Measurements from ENCODE around the gene PRKAG2. TPM values are rescaled to one million over a fixed set of nuclear protein-coding genes. Genes with fewer than 3 reads are reported as not detected.
"Not testable (repeated sequence)": the region's sequence is repeated elsewhere in the genome, so short reads cannot be mapped to it uniquely, and the experiment has no call there.

The PRKAG2 gene
- total RNA-seq, 1 experiment from 2014 or later = 73.9 TPM

DNA sequence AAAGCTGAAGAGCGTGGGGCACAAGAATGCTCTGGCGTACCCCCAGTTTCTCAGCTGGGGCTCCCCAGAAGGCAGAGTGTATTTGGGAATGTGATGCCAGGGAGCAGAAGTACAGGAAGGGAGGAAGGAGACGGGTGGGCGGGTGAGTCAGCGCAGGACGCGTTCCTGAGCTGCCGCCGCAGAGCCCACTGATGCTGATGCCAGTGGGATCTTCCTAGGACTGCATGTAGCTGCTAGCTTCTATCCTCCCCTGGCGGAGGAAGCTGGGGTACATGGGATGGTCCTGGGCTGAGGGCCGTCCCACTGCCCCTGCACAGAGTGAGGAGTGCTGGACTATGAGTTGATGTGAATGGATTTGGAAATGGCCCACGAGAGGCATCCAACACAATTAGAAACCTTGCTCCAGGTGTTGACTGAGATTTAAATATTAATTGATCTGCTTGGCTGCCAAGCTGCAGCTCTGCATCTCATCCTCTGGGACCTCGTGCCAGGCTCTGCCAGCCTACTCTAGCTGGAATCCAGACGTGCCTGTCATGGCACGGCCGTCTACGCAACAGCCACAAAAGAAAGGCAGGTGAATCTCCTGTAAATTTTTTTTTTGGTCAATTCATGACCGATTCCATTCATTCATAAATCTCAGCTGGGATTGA is 291.0 kb downstream of the PRKAG2 start:
- ChIA-PET POLR2A (interaction anchor here (1.2 kb wide), 1 partner anchor 30 kb away, joined by 3 read pairs; no protein-coding TSS in a partner anchor), CTCF (interaction anchor here (0.5 to 1.8 kb wide), 5 partner anchors 12 to 174 kb away, joined by 3 to 11 read pairs (median 3); no protein-coding TSS in a partner anchor)
- TF ChIP-seq CTCF (IDR thresholded peaks at IDR 0.05; ENCODE audit: unreplicated experiment) = no peak
- Mint-ChIP-seq H3K4me1 (ENCODE audit: insufficient read depth, unreplicated experiment) (peaks cover 9% of the 10 kb centered on the region), H3K27ac (ENCODE audit: low read depth, unreplicated experiment) (peak overlapping the region; percentile 28), H3K27me3 (ENCODE audit: insufficient read depth, unreplicated experiment) (no peaks in the 10 kb centered on the region), H3K9me3 (ENCODE audit: unreplicated experiment) (no peaks in the 10 kb centered on the region), H3K4me3 (ENCODE audit: unreplicated experiment) (no peak overlapping the region), H3K36me3 (ENCODE audit: insufficient read depth, unreplicated experiment) (peaks cover 67% of the 10 kb centered on the region)
- intact Hi-C loops (cut with micrococcal nuclease) = no loop called here
- BruUV-seq (replicated peaks) = no TSS peak
- peak; percentile 19 for DNase-seq (ENCODE audit: unreplicated experiment)

DNA sequence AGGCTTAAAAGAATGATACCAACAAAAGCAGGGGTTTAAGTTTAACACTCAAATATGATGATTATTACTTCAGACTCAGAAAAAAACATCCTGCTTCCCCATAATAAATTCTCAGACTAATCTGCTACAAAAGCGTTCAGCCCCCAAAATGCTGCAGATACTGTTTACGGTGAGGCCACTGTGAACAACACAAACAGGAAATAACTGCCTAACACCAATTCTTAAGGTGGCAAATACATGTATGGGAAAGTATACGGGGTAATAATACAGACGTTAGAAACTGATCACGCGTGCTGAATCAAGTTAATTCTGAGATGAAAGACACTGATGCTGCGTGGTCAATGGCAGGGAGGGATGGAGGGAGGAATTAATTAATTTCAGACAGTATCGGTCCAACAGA is 295.2 kb downstream of the PRKAG2 start:
- ChIA-PET POLR2A (interaction anchor here (1.2 to 1.4 kb wide), 2 partner anchors 11 to 19 kb away, joined by 3 read pairs; no protein-coding TSS in a partner anchor), CTCF (interaction anchor here (0.8 kb wide), 1 partner anchor 81 kb away, joined by 3 read pairs; no protein-coding TSS in a partner anchor)
- H3K4me3 Mint-ChIP-seq (ENCODE audit: unreplicated experiment) = no peak overlapping the region
- no peak overlapping the region for H3K27ac Mint-ChIP-seq (ENCODE audit: low read depth, unreplicated experiment)
- no peak for DNase-seq (ENCODE audit: unreplicated experiment)
- intact Hi-C loops (cut with micrococcal nuclease) = no loop called here
- no TSS peak for BruUV-seq (replicated peaks)
- peaks cover 6% of the 10 kb centered on the region for H3K4me1 Mint-ChIP-seq (ENCODE audit: insufficient read depth, unreplicated experiment)
- no peaks in the 10 kb centered on the region for H3K9me3 Mint-ChIP-seq (ENCODE audit: unreplicated experiment)
- no peak for TF ChIP-seq CTCF (IDR thresholded peaks at IDR 0.05; ENCODE audit: unreplicated experiment)
- H3K27me3 Mint-ChIP-seq (ENCODE audit: insufficient read depth, unreplicated experiment) = no peaks in the 10 kb centered on the region
- peaks cover 62% of the 10 kb centered on the region for H3K36me3 Mint-ChIP-seq (ENCODE audit: insufficient read depth, unreplicated experiment)

DNA sequence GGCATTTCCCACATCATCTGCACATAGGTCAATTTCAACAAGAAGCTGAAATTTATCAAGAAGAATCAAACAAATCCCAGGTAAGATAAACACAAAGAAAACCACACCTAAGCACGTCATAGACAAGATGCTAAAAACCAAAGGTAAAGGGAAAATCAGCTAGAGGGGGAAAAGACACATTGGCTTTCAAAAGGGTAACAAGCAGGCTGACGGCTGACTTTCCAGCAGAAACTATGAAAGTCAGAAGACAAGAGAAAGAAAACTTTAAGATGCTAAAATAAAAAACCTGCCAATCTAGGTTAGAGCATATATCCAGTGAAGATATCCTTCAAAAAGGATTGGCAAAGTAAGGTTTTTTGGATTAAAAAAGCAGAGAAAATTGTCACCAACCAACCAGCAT is 297.3 kb downstream of the PRKAG2 start:
- Mint-ChIP-seq H3K4me3 (ENCODE audit: unreplicated experiment) (no peak overlapping the region), H3K9me3 (ENCODE audit: unreplicated experiment) (no peaks in the 10 kb centered on the region), H3K27ac (ENCODE audit: low read depth, unreplicated experiment) (no peak overlapping the region), H3K4me1 (ENCODE audit: insufficient read depth, unreplicated experiment) (no peaks in the 10 kb centered on the region), H3K27me3 (ENCODE audit: insufficient read depth, unreplicated experiment) (no peaks in the 10 kb centered on the region), H3K36me3 (ENCODE audit: insufficient read depth, unreplicated experiment) (peaks cover 68% of the 10 kb centered on the region)
- intact Hi-C loops (cut with micrococcal nuclease) = no loop called here
- POLR2A ChIA-PET = no interaction called here
- no TSS peak for BruUV-seq (replicated peaks)
- TF ChIP-seq CTCF (IDR thresholded peaks at IDR 0.05; ENCODE audit: unreplicated experiment) = no peak
- CTCF ChIA-PET = interaction anchor here (0.6 to 2.2 kb wide), 5 partner anchors 15 to 1892 kb away, joined by 3 to 8 read pairs (median 3); no protein-coding TSS in a partner anchor
- peak; percentile 10 for DNase-seq (ENCODE audit: unreplicated experiment)

DNA sequence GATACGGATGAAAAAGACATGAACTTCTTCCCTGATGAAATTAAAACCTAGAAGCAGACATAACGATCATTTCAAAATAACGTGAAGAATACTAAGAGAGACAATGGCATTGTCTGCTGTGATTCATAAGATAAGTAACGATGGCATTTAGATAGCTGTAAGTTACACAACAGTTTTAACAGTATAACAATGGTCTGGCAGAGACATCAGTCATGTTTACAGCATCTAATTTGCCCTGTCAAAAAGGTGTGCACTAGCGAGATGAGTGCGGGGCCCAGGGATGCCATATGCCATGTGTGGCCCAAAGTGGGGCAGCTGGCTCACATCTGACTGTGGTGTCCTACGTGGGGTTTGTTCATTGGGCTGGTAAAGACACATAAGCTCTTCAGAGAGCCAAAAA is 301.5 kb downstream of the PRKAG2 start:
- H3K4me3 Mint-ChIP-seq (ENCODE audit: unreplicated experiment) = no peak overlapping the region
- BruUV-seq (replicated peaks) = no TSS peak
- intact Hi-C loops (cut with micrococcal nuclease) = no loop called here
- H3K9me3 Mint-ChIP-seq (ENCODE audit: unreplicated experiment) = no peaks in the 10 kb centered on the region
- H3K4me1 Mint-ChIP-seq (ENCODE audit: insufficient read depth, unreplicated experiment) = no peaks in the 10 kb centered on the region
- peaks cover 81% of the 10 kb centered on the region for H3K36me3 Mint-ChIP-seq (ENCODE audit: insufficient read depth, unreplicated experiment)
- no peak overlapping the region for H3K27ac Mint-ChIP-seq (ENCODE audit: low read depth, unreplicated experiment)
- no peak for DNase-seq (ENCODE audit: unreplicated experiment)
- ChIA-PET CTCF (interaction anchor here (0.6 to 2.0 kb wide), 4 partner anchors 184 to 357 kb away, joined by 3 to 10 read pairs (median 4); no protein-coding TSS in a partner anchor), POLR2A (interaction anchor here (1.1 to 1.3 kb wide), 2 partner anchors 57 to 131 kb away, joined by 3 read pairs; no protein-coding TSS in a partner anchor)
- no peaks in the 10 kb centered on the region for H3K27me3 Mint-ChIP-seq (ENCODE audit: insufficient read depth, unreplicated experiment)
- TF ChIP-seq CTCF (IDR thresholded peaks at IDR 0.05; ENCODE audit: unreplicated experiment) = no peak

- H3K9me3 Mint-ChIP-seq (ENCODE audit: unreplicated experiment); H3K27ac Mint-ChIP-seq (ENCODE audit: low read depth, unreplicated experiment); H3K27me3 Mint-ChIP-seq (ENCODE audit: insufficient read depth, unreplicated experiment); H3K4me1 Mint-ChIP-seq (ENCODE audit: insufficient read depth, unreplicated experiment); intact Hi-C loops (cut with micrococcal nuclease); BruUV-seq (replicated peaks); H3K4me3 Mint-ChIP-seq (ENCODE audit: unreplicated experiment): not testable (repeated sequence)
- POLR2A ChIA-PET = interaction anchor here (0.6 kb wide), 1 partner anchor 54 kb away, joined by 3 read pairs; no protein-coding TSS in a partner anchor
- peaks cover 86% of the 10 kb centered on the region for H3K36me3 Mint-ChIP-seq (ENCODE audit: insufficient read depth, unreplicated experiment)
- CTCF ChIA-PET = interaction anchor here (0.5 to 8.9 kb wide), 8 partner anchors 14 to 223 kb away, joined by 3 to 67 read pairs (median 4); no protein-coding TSS in a partner anchor
- DNase-seq (ENCODE audit: unreplicated experiment) = peak; percentile 76
Observed at GRCh38 chr7:151573046-151573445, 303.9 kb downstream of the PRKAG2 start.
